ENCODE measurements around the gene ZNF791.
"Not testable (repeated sequence)": the region's sequence is repeated elsewhere in the genome, so short reads cannot be mapped to it uniquely, and the experiment has no call there.

- TF ChIP-seq CTCF (conservative IDR thresholded peaks at IDR 0.05); ZFX (IDR thresholded peaks at IDR 0.05): not testable (repeated sequence)
Measured at GRCh38 chr19:12643716-12644115, 33.0 kb downstream of the ZNF791 start.
